Stomach smooth muscle (tissue), 2 donors: ENCODE results near the gene PIGL.
"Not testable (repeated sequence)": the region's sequence is repeated elsewhere in the genome, so short reads cannot be mapped to it uniquely, and the experiment has no call there.

ENCODE experiments used
- H3K27ac ChIP-seq: one replicate; pipeline ENCODE4 v1.7.0; 2013; ENCODE audit warnings: mild to moderate bottlenecking, low read length, inconsistent platforms
- H3K27me3 ChIP-seq, 2 donors: one replicate each; pipeline ENCODE4 v1.7.0; 2013; ENCODE audit warnings: low read length in 2 of 2; ENCODE audit not compliant: insufficient read depth in 2 of 2, control insufficient read depth in 1 of 2
- H3K36me3 ChIP-seq, 2 donors: one replicate each; pipeline ENCODE4 v1.7.0; 2013; ENCODE audit warnings: low read length in 2 of 2; ENCODE audit not compliant: control insufficient read depth in 2 of 2, insufficient read depth in 2 of 2
- H3K4me1 ChIP-seq: one replicate; pipeline ENCODE4 v1.7.0; 2013; ENCODE audit warnings: low read length; ENCODE audit not compliant: control insufficient read depth, insufficient read depth
- H3K4me3 ChIP-seq, 2 donors: one replicate each; pipeline ENCODE4 v1.7.0; 2013; ENCODE audit warnings: low read length in 2 of 2
- H3K9ac ChIP-seq, 2 donors: one replicate each; pipeline ENCODE4 v1.7.0; 2013; ENCODE audit warnings: low read length in 2 of 2, mild to moderate bottlenecking in 1 of 2
- H3K9me3 ChIP-seq, 2 donors: one replicate each; pipeline ENCODE4 v1.7.0; 2013; ENCODE audit warnings: low read length in 2 of 2; ENCODE audit not compliant: control insufficient read depth in 2 of 2
- donor health status: healthy.
- donor health status: Pancreatic carcinoma.

PIGL gene

DNA sequence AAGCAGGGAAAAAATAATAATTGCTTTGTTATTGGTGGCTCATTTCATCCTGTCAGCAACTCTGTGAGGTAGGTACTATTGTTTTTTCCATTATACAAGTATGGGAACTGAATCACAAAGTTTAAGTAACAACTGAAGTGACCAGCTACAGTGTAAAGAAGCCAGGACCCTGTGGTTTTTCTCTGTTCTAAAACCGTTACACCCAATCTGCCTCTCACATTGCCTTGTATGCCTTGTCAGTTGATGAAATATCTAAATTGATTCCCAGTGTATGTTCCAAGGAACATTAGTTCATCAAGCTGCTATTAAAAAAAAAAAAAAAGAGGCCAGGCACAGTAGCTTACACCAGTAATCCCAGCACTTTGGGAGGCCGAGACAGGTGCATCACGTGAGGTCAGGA lies 5.4 kb downstream of the PIGL start:
- Histone ChIP-seq H3K36me3 (no peaks in the 10 kb centered on the region), H3K4me3 (no peak overlapping the region), H3K9ac (no peak overlapping the region), H3K4me1 (peaks cover 3% of the 10 kb centered on the region), H3K27me3 (no peaks in the 10 kb centered on the region), H3K27ac (no peak overlapping the region), H3K9me3 (no peaks in the 10 kb centered on the region)

DNA sequence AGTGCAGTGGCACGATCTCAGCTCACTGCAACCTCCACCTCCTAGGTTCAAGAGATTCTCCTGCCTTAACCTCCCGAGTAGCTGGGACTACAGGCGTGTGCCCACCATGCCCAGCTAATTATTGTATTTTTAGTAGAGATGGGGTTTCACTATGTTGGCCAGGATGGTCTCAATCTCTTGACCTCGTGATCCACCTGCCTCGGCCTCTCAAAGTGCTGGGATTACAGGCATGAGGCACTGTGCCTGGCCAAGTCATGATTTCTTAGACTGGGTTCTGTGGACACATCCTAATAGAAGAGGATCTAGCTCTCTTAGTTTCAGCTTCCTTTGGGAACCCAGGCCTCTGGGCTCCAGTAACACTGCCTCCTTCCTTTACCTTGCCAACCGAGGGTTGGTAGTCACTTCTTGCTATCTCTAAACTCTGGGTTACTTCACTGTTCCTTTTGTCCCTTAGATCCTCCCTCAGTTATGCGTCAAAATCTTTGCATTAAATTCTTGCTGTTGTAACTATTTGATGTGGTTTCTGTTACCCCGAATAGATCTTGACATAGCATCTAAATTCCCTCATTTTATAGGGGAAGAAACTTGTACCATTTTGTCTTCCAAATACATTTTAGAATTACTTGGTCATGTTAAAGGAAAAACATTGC lies 13.0 kb downstream of the PIGL start:
- H3K27ac ChIP-seq, H3K9me3 ChIP-seq, H3K4me1 ChIP-seq, H3K36me3 ChIP-seq, H3K9ac ChIP-seq, H3K27me3 ChIP-seq, H3K4me3 ChIP-seq: not testable (repeated sequence)

DNA sequence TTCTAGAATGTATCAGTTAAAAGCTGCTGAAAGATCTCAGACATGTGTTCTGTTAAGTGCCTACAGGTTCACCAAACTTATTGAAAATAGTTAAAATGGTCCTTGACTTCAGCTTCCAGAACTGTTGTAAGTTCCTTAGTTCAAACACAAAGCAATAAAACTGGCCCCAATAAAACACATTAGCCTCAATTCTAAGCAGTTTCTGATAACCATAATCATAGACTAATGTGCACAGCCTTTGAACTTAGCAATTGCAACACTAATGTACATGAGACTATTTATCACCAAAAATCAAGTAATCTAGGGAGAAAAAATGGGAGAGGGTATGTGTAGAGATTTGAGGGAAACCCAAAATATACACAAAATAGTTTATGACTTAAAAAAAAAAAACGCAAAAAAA lies 15.4 kb downstream of the PIGL start:
- H3K9ac ChIP-seq, result no peak overlapping the region

DNA sequence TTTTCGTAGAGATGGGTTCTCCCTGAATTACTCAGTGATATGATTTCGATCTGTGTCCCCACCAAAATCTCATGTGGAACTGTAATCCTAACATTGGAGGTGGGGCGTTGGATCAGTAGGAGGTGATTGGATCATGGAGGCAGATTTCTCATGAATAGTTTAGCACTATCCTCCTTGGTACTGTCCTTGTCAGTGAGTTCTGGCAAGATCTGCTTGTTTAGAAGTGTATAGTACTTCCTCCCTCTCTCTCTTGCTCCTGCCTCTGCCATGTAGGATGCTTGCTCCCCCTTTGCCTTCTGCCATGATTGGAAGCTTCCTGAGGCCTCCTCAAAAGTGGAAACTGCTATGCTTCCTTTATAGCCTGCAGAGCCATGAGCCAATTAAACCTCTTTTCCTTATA lies 22.9 kb downstream of the PIGL start:
- Histone ChIP-seq H3K27me3 (no peaks in the 10 kb centered on the region), H3K36me3 (no peaks in the 10 kb centered on the region), H3K4me1 (no peaks in the 10 kb centered on the region), H3K4me3 (no peak overlapping the region), H3K9me3 (no peaks in the 10 kb centered on the region), H3K9ac (no peak overlapping the region), H3K27ac (no peak overlapping the region)

More for the DNA sequence above, 15.4 kb downstream of the PIGL start:
- Histone ChIP-seq H3K36me3 (peaks cover 0 to 2% of the 10 kb centered on the region in 2 donors), H3K27me3 (no peaks in the 10 kb centered on the region), H3K27ac (no peak overlapping the region), H3K4me1 (no peaks in the 10 kb centered on the region), H3K9me3 (no peaks in the 10 kb centered on the region), H3K4me3 (no peak overlapping the region)

DNA sequence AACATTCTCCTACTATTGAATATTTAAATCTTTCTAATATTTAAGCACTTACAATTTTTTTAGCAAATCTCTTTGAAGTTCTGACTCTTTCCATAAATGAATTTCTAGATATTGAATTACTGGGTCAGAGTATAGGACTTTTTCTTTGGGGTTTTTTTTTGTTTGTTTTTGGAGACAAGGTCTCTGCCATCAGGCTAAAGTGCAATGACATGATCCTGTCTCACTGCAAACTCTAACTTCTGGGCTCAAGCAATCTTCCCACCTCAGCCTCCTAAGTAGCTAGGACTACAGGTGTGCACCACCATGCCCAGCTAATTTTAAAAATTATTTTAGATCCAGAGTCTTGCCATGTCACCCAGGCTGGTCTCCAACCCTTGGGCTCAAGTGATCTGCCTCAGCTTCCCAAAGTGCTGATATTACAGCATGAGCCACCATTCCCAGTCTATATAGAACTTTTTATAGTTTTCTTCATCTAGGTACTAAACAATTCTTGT lies 24.9 kb downstream of the PIGL start:
- Histone ChIP-seq H3K4me3 (no peak overlapping the region), H3K27ac (no peak overlapping the region), H3K36me3 (no peaks in the 10 kb centered on the region), H3K27me3 (no peaks in the 10 kb centered on the region), H3K9ac (no peak overlapping the region), H3K4me1 (no peaks in the 10 kb centered on the region), H3K9me3 (no peaks in the 10 kb centered on the region)

DNA sequence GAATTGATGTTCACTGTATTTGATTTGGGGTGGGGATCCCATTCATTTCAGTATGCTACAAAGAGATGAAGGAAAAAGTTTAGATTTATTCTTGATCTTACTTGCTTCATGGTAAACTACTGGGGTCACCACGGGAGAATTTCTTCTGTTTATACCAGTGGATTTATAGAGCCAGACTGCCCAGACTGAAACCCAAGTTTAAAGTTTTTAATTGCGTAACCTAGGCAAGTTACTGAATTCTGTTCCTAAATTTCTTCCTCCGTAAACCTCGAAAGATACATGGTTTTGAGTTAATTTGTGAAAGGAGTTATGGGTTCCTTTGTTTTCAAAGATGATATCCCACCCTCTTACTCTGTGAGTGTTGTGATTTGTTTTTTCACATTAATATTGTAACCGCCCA lies 26.4 kb downstream of the PIGL start:
- no peaks in the 10 kb centered on the region for H3K4me1 ChIP-seq
- no peaks in the 10 kb centered on the region for H3K9me3 ChIP-seq
- no peaks in the 10 kb centered on the region for H3K27me3 ChIP-seq
- H3K9ac ChIP-seq, result no peak overlapping the region
- no peak overlapping the region for H3K4me3 ChIP-seq
- H3K36me3 ChIP-seq, result no peaks in the 10 kb centered on the region
- no peak overlapping the region for H3K27ac ChIP-seq

DNA sequence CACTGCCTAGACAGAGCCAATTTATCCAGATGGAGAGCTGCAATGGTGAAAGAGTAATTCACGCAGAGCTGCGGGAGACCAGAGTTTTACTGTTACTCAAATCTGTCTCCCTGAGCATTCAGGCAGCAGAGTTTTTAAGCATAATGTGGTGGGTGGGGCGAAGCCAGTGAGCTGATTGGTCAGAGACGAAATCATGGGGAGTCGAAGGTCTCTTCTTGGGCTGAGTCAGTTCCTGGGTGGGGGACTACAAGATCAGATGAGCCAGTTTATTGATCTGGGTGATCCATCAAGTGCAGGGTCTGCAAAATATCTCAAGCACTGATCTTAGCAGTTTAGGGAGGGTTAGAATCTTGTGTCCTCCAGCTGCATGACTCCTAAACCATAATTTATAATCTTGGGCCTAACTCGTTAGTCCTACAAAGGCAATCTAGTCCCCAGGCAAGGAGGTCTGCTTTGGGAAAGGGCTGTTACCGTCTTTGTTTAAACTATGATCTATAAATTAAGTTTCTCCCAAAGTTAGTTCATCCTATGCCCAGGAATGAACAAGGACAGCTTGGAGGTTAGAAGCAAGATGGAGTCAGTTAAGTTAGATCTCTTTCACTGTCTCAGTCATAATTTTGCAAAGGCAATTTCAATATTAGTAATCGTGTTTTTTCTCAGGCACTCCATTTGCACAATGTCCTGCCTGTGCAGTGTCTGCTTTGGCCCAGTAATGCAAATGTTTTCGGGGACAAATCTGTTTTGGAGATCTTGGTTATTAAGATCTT lies 27.0 kb downstream of the PIGL start:
- Histone ChIP-seq H3K27ac (no peak overlapping the region), H3K36me3 (no peaks in the 10 kb centered on the region), H3K4me3 (no peak overlapping the region), H3K4me1 (no peaks in the 10 kb centered on the region), H3K9ac (no peak overlapping the region), H3K27me3 (no peaks in the 10 kb centered on the region), H3K9me3 (no peaks in the 10 kb centered on the region)

DNA sequence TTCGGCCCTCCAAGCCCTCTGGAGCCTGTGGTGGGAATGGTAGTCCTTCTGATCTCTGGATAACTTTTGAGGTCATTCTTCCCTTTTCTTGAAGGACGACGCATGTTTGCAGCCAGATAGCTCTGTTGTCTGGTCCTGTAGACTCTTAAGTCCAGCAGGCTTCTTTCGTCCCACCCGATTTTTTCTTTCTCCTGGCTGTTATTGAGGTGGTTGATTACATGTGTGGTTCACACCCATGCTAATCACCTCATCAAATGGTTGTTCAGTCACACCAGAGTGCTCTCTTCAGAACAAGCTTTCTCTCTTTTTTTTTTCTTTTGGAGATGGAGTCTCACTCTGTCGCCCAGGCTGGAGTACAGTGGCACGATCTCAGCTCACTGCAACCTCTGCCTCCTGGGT lies 30.6 kb downstream of the PIGL start:
- Histone ChIP-seq H3K27ac (no peak overlapping the region), H3K4me1 (no peaks in the 10 kb centered on the region), H3K36me3 (no peaks in the 10 kb centered on the region), H3K27me3 (no peaks in the 10 kb centered on the region), H3K4me3 (no peak overlapping the region), H3K9ac (no peak overlapping the region), H3K9me3 (no peaks in the 10 kb centered on the region)

DNA sequence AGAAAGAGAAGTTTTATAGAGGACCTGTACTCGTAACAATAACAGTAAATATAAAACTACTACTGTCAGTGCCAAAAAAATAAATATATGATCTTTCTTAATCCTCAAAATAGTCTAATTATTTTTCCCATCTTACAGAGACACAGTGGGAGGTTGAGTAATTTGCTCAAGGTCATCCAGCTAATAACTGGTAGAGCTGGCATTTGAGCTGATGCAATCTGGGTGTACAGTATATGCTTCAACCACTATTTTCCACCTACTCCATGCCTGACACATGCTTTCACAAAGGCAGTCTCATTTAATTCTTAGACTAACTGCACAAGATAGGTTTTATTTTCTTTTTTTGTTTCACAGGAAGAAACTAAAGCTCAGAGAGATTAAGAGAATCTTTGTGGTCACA lies 33.6 kb downstream of the PIGL start:
- H3K36me3 ChIP-seq, result no peaks in the 10 kb centered on the region
- H3K4me1 ChIP-seq, result peaks cover 4% of the 10 kb centered on the region

DNA sequence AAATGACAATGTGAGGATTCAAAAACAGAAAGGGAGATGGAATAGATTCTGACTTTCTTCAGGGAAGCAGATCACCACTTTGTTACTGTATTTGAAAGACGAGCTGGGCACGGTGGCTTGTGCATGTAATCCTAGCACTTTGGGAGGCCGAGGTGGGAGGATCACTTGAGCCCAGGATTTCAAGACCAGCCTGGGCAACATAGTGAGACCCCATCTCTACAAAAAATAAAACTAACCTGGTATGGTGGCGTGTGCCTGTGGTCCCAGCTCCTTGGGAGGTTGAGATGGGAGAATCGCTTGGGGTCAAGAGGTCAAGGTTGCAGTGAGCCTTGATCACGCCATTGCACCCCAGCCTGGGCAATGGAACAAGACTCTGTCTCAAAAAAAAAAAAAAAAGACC lies 34.0 kb downstream of the PIGL start:
- H3K4me3 ChIP-seq, result no peak overlapping the region
- H3K4me1 ChIP-seq, result peaks cover 5% of the 10 kb centered on the region
- H3K36me3 ChIP-seq, result no peaks in the 10 kb centered on the region
- no peaks in the 10 kb centered on the region for H3K27me3 ChIP-seq
- no peaks in the 10 kb centered on the region for H3K9me3 ChIP-seq
- no peak overlapping the region for H3K27ac ChIP-seq
- no peak overlapping the region for H3K9ac ChIP-seq

More for the DNA sequence above, 33.6 kb downstream of the PIGL start:
- Histone ChIP-seq H3K4me3 (no peak overlapping the region), H3K9me3 (no peaks in the 10 kb centered on the region), H3K9ac (no peak overlapping the region), H3K27ac (no peak overlapping the region), H3K27me3 (no peaks in the 10 kb centered on the region)

DNA sequence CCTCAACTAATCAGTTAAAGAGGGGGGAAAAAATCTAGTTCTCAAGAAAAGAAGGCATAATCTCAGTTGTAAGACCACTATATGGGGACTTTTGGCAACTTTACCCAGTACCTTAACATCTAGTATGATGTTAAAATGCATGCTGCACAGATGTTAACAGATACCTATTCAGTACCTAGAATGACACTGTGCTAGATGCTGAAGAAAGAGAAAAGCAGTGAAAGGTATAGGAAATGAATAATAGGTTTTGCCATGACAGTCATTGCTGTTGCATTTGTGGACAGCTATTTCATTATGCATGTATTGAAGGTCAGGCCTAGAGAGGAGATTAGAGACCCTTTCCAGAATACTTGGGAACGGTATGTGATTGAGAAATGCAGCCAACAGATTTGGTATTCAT lies 34.5 kb downstream of the PIGL start:
- H3K4me3 ChIP-seq, result no peak overlapping the region
- peaks cover 6% of the 10 kb centered on the region for H3K4me1 ChIP-seq
- no peaks in the 10 kb centered on the region for H3K9me3 ChIP-seq
- H3K27ac ChIP-seq, result no peak overlapping the region
- no peaks in the 10 kb centered on the region for H3K27me3 ChIP-seq
- no peaks in the 10 kb centered on the region for H3K36me3 ChIP-seq
- no peak overlapping the region for H3K9ac ChIP-seq
